Measurements from ENCODE around the gene NCMAP.

- TF ChIP-seq POLR2A (IDR thresholded peaks at IDR 0.05; ENCODE audit: low read depth, low read length): no peak
- no peak for TF ChIP-seq POLR2AphosphoS5 (IDR thresholded peaks at IDR 0.05; ENCODE audit: low read depth, low read length)
Measured at GRCh38 chr1:24547195-24547594, 8.7 kb upstream of the NCMAP start.
